Measurements from ENCODE around the gene PLCB3. TPM values are rescaled to one million over a fixed set of nuclear protein-coding genes. Genes with fewer than 3 reads are reported as not detected.

The PLCB3 gene
- polyA plus RNA-seq, 1 experiment, result 11.7 TPM

- ChIA-PET CTCF (interaction anchor here (1.0 to 3.8 kb wide), 3 partner anchors 19 to 78 kb away, joined by 3 to 13 read pairs (median 6); partner anchors contain the start of gene CATSPERZ), POLR2A (interaction anchor here (0.5 to 1.8 kb wide), 3 partner anchors 7 to 36 kb away, joined by 4 to 6 read pairs (median 6); no protein-coding TSS in a partner anchor)
- no peaks in the 10 kb centered on the region; the same call in 1 of the 2 replicates for H3K9me3 ChIP-seq (ENCODE audit: control insufficient read depth, insufficient read depth, low read length)
- no peak overlapping the region for H3K4me3 ChIP-seq (ENCODE audit: low read depth, low read length)
- no peaks in the 10 kb centered on the region for H3K27me3 ChIP-seq (ENCODE audit: control insufficient read depth, insufficient read depth, low read length)
- DNase-seq (ENCODE audit: low read depth, low spot score), result no peak
- H3K27ac ChIP-seq (ENCODE audit: low read depth, low read length), result no peak overlapping the region
- TF ChIP-seq, protein P1, sequence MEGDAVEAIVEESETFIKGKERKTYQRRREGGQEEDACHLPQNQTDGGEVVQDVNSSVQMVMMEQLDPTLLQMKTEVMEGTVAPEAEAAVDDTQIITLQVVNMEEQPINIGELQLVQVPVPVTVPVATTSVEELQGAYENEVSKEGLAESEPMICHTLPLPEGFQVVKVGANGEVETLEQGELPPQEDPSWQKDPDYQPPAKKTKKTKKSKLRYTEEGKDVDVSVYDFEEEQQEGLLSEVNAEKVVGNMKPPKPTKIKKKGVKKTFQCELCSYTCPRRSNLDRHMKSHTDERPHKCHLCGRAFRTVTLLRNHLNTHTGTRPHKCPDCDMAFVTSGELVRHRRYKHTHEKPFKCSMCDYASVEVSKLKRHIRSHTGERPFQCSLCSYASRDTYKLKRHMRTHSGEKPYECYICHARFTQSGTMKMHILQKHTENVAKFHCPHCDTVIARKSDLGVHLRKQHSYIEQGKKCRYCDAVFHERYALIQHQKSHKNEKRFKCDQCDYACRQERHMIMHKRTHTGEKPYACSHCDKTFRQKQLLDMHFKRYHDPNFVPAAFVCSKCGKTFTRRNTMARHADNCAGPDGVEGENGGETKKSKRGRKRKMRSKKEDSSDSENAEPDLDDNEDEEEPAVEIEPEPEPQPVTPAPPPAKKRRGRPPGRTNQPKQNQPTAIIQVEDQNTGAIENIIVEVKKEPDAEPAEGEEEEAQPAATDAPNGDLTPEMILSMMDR (IDR thresholded peaks at IDR 0.05; ENCODE audit: low read depth, low read length), result no peak
Observed at GRCh38 chr11:64224151-64224890, 27.0 kb upstream of the PLCB3 start.

- CTCF ChIA-PET, result interaction anchor here (2.1 to 3.8 kb wide), 2 partner anchors 20 to 76 kb away, joined by 6 to 13 read pairs; partner anchors contain the start of gene CATSPERZ
- H3K27me3 ChIP-seq (ENCODE audit: control insufficient read depth, insufficient read depth, low read length), result no peaks in the 10 kb centered on the region
- H3K27ac ChIP-seq (ENCODE audit: low read depth, low read length), result no peak overlapping the region
- POLR2A ChIA-PET, result interaction anchor here (0.5 to 2.2 kb wide), 5 partner anchors 8 to 40 kb away, joined by 4 to 8 read pairs (median 6); partner anchors contain the start of gene STIP1
- no peaks in the 10 kb centered on the region; the same call in 1 of the 2 replicates for H3K9me3 ChIP-seq (ENCODE audit: control insufficient read depth, insufficient read depth, low read length)
- no peak for DNase-seq (ENCODE audit: low read depth, low spot score)
- TF ChIP-seq, protein P1 (IDR thresholded peaks at IDR 0.05; ENCODE audit: low read depth, low read length), result no peak
- H3K4me3 ChIP-seq (ENCODE audit: low read depth, low read length), result peak overlapping the region; percentile 89
Observed at GRCh38 chr11:64224891-64225607, 26.3 kb upstream of the PLCB3 start.

DNA sequence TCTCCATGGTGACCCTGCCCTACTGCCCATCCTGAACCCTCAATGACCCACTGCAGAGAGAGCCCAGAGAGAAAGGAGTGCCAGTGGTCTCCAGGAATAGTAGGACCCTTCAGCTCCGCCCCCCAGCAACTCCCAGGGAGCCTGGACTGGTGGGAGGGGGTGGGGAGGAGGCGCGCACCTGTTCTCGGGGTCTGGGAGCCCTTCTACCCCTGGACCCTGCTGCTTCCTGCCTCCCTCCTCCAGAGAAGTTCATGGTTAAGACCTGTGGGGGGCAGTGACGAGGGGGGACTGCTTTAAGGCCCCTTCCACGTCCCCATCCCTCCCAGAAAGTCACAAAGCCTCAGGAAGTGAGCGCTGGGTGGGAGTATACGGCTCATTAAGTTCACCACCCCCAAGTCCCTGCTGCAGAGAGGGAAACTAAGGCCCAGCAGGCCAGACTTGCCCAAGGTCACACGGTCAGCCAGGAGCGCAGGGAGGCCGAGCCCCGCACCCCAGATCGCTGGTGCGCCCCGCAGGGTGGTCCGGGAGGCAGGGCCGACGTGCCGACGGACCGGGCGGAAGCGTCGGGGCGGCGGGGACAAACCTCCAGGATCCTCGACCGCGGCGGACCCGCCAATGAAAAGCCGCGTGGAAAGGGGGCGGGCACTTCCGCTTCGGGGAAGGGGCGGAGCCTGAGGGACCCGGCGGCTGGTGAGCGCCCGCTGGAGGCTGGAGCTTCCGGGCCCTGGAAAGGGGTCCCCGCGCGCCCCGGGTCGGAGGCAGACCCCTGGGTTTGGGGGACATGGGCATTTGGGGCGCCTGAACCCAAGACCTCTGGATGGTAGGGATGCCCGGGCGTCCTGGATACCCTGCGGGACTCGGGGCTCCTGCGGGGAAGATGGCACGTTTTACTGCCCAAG is 25.5 kb upstream of the PLCB3 start, which contains the start of the genes NUDT22 and TRPT1:
TSS of gene NUDT22 (plus strand) at position 667 of the 899 bp plus-strand sequence. CDS start 379 bp downstream, outside the sequence.
TSS of gene TRPT1 (minus strand) at position 579 of the 899 bp plus-strand sequence. CDS start at position 253, 326 bp downstream.
- DNase-seq (ENCODE audit: low read depth, low spot score), result peak; percentile 27
- ChIA-PET POLR2A (interaction anchor here (0.6 to 2.2 kb wide), 7 partner anchors 11 to 79 kb away, joined by 3 to 8 read pairs (median 5); partner anchors contain the start of gene STIP1), CTCF (interaction anchor here (1.0 to 3.8 kb wide), 3 partner anchors 21 to 78 kb away, joined by 3 to 13 read pairs (median 4); no protein-coding TSS in a partner anchor)
- Histone ChIP-seq H3K27ac (ENCODE audit: low read depth, low read length) (peak within 1 kb of the TSS; percentile 21), H3K9me3 (ENCODE audit: control insufficient read depth, insufficient read depth, low read length) (no peaks in the 10 kb centered on the region; the same call in 1 of the 2 replicates), H3K4me3 (ENCODE audit: low read depth, low read length) (peak within 1 kb of the TSS; percentile 89), H3K27me3 (ENCODE audit: control insufficient read depth, insufficient read depth, low read length) (no peaks in the 10 kb centered on the region)
- TF ChIP-seq, protein P1 (IDR thresholded peaks at IDR 0.05; ENCODE audit: low read depth, low read length), result peak; percentile 21

GRCh38 chr11:64226507-64227051 is 24.8 kb upstream of the PLCB3 start:
- DNase-seq (ENCODE audit: low read depth, low spot score), result no peak
- Histone ChIP-seq H3K27ac (ENCODE audit: low read depth, low read length) (peak overlapping the region; percentile 21), H3K4me3 (ENCODE audit: low read depth, low read length) (peak overlapping the region; percentile 89), H3K9me3 (ENCODE audit: control insufficient read depth, insufficient read depth, low read length) (no peaks in the 10 kb centered on the region; the same call in 1 of the 2 replicates), H3K27me3 (ENCODE audit: control insufficient read depth, insufficient read depth, low read length) (no peaks in the 10 kb centered on the region)
- ChIA-PET POLR2A (interaction anchor here (0.7 to 2.2 kb wide), 6 partner anchors 8 to 78 kb away, joined by 3 to 8 read pairs (median 4); partner anchors contain the start of gene STIP1), CTCF (interaction anchor here (1.0 to 3.8 kb wide), 3 partner anchors 22 to 78 kb away, joined by 3 to 13 read pairs (median 4); no protein-coding TSS in a partner anchor)
- TF ChIP-seq, protein P1 (IDR thresholded peaks at IDR 0.05; ENCODE audit: low read depth, low read length), result no peak

Measured in AG04450 (cell line).